Gastrocnemius medialis (tissue), 4 donors: Measurements from ENCODE around the gene MTIF2. TPM values are rescaled to one million over a fixed set of nuclear protein-coding genes. Genes with fewer than 3 reads are reported as not detected.

ENCODE experiments used
- ATAC-seq, 2 donors: fragments of 150-250 bp; one replicate each; pipeline ENCODE4 v1.9.1; 2016
- DNase-seq, 2 donors: peaks; one replicate each; pipeline ENCODE4 v3.0.0-alpha.2; 2019
- H3K27ac ChIP-seq, 4 donors: fragments of 200-600 bp; sonication (generic); 1 replicate in 1 of 4; 2 replicates in 3 of 4; pipeline ENCODE4 v1.5.1; 2016 to 2018; ENCODE audit warnings: mild to moderate bottlenecking in 2 of 4, moderate library complexity in 1 of 4
- H3K27me3 ChIP-seq, 3 donors: fragments of 200-600 bp; sonication (generic) in 2 of 3; 1 replicate in 1 of 3; 2 replicates in 2 of 3; pipeline versions ENCODE4 v1.5.1 to v1.6.0; 2016 to 2019; ENCODE audit warnings: mild to moderate bottlenecking in 1 of 3, moderate library complexity in 1 of 3
- H3K36me3 ChIP-seq, 2 donors: fragments of 200-600 bp; sonication (generic) in 1 of 2; one replicate each; pipeline ENCODE4 v1.5.1; 2017 to 2018
- H3K4me1 ChIP-seq, 2 donors: fragments of 200-600 bp; sonication (generic) in 1 of 2; one replicate each; pipeline ENCODE4 v1.5.1; 2016 to 2017; ENCODE audit warnings: mild to moderate bottlenecking in 2 of 2
- H3K4me3 ChIP-seq, 4 donors: fragments of 200-600 bp; sonication (generic) in 3 of 4; 1 replicate in 1 of 4; 2 replicates in 3 of 4; pipeline ENCODE4 v1.5.1; 2016 to 2019; ENCODE audit warnings: mild to moderate bottlenecking in 2 of 4
- H3K9me3 ChIP-seq, 3 donors: fragments of 200-600 bp; sonication (generic) in 2 of 3; 1 replicate in 1 of 3; 2 replicates in 2 of 3; pipeline ENCODE4 v1.5.1; 2016 to 2019
- POLR2A ChIP-seq, 2 donors: fragments of 450-650 bp; IDR thresholded peaks; one replicate each; pipeline ENCODE4 v1.6.1; 2017; ENCODE audit warnings: antibody characterized with exemption in 2 of 2, mild to moderate bottlenecking in 2 of 2, moderate library complexity in 2 of 2
- in situ Hi-C, 4 donors: fragments of 200-750 bp; cut with MboI; loops; one replicate each; pipeline versions ENCODE4 v1.15.0 to v1.8.0; 2017; ENCODE audit warnings: low sequenced_read_pairs in 4 of 4
- intact Hi-C: fragments of 100-400 bp; cut with DNase I; formaldehyde crosslinking; loops from one replicate; pipeline ENCODE4 v1.15.1; 2023; ENCODE audit warnings: low total_unique reads
- total RNA-seq, 4 donors: library from RNA; depleted of rRNA; stranded (reverse); fragments of >200 nt; gene quantifications; one replicate each; pipeline versions ENCODE4 v1.1.0 to v1.2.3, GENCODE V29; 2016
- TF ChIP-seq, protein P1 (sequence below), 5 experiments: fragments of 450-650 bp in 3 of 5; fragments of 200-600 bp in 2 of 5; sonication (generic) in 2 of 5; IDR thresholded peaks in 4 of 5; conservative IDR thresholded peaks in 1 of 5; 1 replicate in 4 of 5; 2 replicates in 1 of 5; pipeline ENCODE4 v1.5.1; 2016 to 2019; ENCODE audit warnings: antibody characterized with exemption in 5 of 5, mild to moderate bottlenecking in 3 of 5, moderate library complexity in 3 of 5

MTIF2 gene
- total RNA-seq, 4 donors from 2014 or later: 23.0 to 42.5 (median 34.7) TPM

DNA sequence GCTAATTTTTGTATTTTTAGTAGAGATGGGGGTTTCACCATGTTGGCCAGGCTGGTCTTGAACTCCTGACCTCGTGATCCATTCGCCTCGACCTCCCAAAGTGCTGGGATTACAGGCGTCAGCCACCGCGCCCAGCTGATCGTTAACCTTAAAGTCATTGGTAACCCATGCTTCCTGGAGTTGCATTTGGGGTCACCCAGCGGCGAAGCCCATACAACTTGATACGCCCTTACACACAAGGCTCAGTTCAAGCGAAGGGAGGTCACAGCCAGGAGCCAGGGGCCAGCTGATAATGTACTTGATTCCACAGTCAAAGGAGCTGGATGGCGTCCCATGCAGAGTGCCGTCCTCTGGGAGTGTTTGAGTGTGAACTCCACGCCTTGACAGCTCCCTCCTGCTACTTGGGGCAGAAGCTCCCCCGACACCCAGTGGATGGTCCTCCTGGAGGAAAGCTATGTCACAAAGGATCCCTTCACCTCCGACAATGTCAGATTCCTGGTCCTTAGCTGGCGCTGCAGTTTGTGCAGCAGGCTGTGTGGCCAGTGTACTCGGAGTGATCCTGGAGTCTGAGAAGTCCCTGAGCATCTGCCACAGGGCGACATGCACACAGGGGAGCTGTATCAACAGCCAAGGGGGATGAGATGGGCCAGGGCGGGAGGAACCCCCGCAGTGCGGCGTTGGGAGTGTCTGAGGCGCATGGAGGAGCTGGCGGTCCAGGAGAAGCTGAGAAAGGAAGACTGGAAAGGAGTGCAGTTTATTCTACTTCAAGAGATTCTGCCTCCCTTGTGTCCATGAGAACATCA lies 44.9 kb downstream of the MTIF2 start:
- Histone ChIP-seq H3K9me3 (no peaks in the 10 kb centered on the region), H3K4me1 (peaks cover 0 to 5% of the 10 kb centered on the region in 2 donors), H3K27me3 (no peaks in the 10 kb centered on the region), H3K4me3 (peak overlapping the region; percentile 78 to 97 (median 88)), H3K27ac (peak overlapping the region; percentile 87 to 93 (median 92)), H3K36me3 (no peaks in the 10 kb centered on the region)
- peak; percentile 13 to 25 for ATAC-seq
- DNase-seq: peak in 1 of 2 donors; percentile 28
- TF ChIP-seq, protein P1, sequence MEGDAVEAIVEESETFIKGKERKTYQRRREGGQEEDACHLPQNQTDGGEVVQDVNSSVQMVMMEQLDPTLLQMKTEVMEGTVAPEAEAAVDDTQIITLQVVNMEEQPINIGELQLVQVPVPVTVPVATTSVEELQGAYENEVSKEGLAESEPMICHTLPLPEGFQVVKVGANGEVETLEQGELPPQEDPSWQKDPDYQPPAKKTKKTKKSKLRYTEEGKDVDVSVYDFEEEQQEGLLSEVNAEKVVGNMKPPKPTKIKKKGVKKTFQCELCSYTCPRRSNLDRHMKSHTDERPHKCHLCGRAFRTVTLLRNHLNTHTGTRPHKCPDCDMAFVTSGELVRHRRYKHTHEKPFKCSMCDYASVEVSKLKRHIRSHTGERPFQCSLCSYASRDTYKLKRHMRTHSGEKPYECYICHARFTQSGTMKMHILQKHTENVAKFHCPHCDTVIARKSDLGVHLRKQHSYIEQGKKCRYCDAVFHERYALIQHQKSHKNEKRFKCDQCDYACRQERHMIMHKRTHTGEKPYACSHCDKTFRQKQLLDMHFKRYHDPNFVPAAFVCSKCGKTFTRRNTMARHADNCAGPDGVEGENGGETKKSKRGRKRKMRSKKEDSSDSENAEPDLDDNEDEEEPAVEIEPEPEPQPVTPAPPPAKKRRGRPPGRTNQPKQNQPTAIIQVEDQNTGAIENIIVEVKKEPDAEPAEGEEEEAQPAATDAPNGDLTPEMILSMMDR (IDR thresholded peaks at IDR 0.05 in 4 of 5, conservative IDR thresholded peaks at IDR 0.05 in 1 of 5): no peak
- TF ChIP-seq POLR2A (IDR thresholded peaks at IDR 0.05): no peak
- in situ Hi-C loops: loop anchor here in 1 of 4 donors (10.0 kb wide), 1 partner anchor 211 kb away; no protein-coding TSS in a partner anchor
- intact Hi-C loops: no loop called here

DNA sequence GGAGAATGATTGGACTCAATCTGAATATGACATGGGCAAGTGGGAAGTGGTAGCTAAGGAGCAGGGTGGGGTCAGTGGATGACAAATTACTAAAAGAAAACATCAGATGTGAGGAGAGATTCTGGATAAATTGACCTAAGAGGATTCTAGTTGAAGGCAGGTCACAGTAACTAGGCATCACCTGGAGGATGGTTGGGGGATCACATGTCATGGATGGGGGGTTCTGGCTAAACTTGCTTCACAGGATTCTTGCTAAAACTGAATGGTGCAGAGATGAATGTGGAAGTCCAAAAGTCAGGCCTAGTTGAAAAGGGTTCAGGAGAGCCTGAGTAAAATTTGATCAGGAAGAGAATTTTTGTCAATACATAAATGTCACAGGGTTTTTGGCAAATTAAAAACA lies 55.2 kb downstream of the MTIF2 start:
- H3K27ac ChIP-seq: no peak overlapping the region
- H3K27me3 ChIP-seq: no peaks in the 10 kb centered on the region
- no peaks in the 10 kb centered on the region for H3K4me1 ChIP-seq
- DNase-seq (no peak), ATAC-seq (no peak)
- in situ Hi-C loops (no loop called here), intact Hi-C loops (no loop called here)
- no peaks in the 10 kb centered on the region for H3K36me3 ChIP-seq
- TF ChIP-seq, protein P1 (IDR thresholded peaks at IDR 0.05 in 4 of 5, conservative IDR thresholded peaks at IDR 0.05 in 1 of 5): no peak
- TF ChIP-seq POLR2A (IDR thresholded peaks at IDR 0.05): no peak
- H3K9me3 ChIP-seq: no peaks in the 10 kb centered on the region
- H3K4me3 ChIP-seq: no peak overlapping the region

DNA sequence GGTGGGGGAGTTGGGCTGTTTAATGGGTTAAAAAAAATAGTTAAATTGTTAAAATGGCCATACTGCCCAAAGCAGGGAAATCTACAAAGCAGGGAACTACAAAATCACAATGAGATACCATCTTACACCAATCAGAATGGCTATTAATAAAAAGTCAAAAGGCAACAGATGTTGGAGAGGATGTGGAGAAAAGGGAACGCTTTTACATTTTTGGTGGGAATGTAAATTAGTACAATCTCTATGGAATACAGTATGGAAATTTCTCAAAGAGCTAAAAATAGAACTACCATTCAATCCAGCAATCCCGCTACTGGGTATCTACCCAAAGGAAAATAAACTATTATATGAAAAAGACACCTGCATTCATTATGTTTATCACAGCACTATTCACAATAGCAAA lies 64.1 kb downstream of the MTIF2 start:
- Histone ChIP-seq H3K27me3 (no peaks in the 10 kb centered on the region), H3K9me3 (no peaks in the 10 kb centered on the region), H3K27ac (no peak overlapping the region), H3K4me3 (no peak overlapping the region), H3K4me1 (no peaks in the 10 kb centered on the region), H3K36me3 (no peaks in the 10 kb centered on the region)
- intact Hi-C loops: no loop called here
- no peak for ATAC-seq
- TF ChIP-seq, protein P1 (IDR thresholded peaks at IDR 0.05 in 4 of 5, conservative IDR thresholded peaks at IDR 0.05 in 1 of 5): no peak
- TF ChIP-seq POLR2A (IDR thresholded peaks at IDR 0.05): no peak
- DNase-seq: no peak
- in situ Hi-C loops: no loop called here

DNA sequence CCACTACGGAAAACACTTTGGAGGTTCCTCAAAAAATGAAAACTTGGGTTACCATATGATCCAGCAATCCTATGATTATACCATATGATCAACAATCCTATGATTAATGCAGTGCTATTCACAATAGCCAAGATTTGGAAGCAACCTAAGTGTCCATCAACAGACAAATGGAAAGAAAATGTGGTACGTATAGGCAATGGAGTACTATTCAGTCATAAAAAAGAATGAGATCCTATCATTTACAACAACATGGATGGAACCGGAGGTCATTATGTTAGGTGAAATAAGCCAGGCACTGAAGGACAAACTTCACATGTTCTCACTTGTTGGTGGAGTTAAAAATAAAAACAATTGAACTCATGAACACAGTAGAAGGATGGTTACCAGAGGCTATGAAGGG lies 64.5 kb downstream of the MTIF2 start:
- Histone ChIP-seq H3K4me1 (no peaks in the 10 kb centered on the region), H3K27ac (no peak overlapping the region), H3K27me3 (no peaks in the 10 kb centered on the region), H3K9me3 (no peaks in the 10 kb centered on the region), H3K36me3 (no peaks in the 10 kb centered on the region), H3K4me3 (no peak overlapping the region)
- ATAC-seq (no peak), DNase-seq (no peak)
- no peak for TF ChIP-seq POLR2A (IDR thresholded peaks at IDR 0.05)
- TF ChIP-seq, protein P1 (IDR thresholded peaks at IDR 0.05 in 4 of 5, conservative IDR thresholded peaks at IDR 0.05 in 1 of 5): no peak
- intact Hi-C loops (no loop called here), in situ Hi-C loops (no loop called here)
